Measurements from ENCODE around the gene SOS2. TPM values are rescaled to one million over a fixed set of nuclear protein-coding genes. Genes with fewer than 3 reads are reported as not detected.

SOS2 gene
- total RNA-seq, 5 donors from 2014 or later (not counting 1 experiment from before 2014, with no cell fraction given): 37.1 to 44.6 (median 40.2) TPM

DNA sequence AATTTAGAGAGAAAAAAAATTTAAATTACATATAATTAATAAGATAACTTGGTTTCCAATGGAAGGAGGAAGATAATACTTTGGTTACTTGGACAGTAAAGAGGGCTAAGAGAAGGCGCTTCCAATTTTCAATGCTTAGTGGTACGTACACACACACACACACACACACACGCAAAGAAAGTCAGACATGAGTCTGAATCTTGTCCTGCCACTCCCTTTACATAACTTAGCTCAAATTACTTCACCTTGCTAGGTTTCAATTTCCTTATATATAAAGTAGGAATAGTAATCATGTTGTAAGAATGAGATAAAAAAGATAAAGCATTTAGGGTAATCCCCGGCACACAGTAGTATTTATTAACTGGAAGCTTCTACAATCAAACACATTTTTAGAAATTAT is 75.3 kb downstream of the SOS2 start:
- Mint-ChIP-seq H3K27ac (no peak overlapping the region), H3K27me3 (no peaks in the 10 kb centered on the region), H3K36me3 (peaks cover 24% of the 10 kb centered on the region), H3K9me3 (no peaks in the 10 kb centered on the region), H3K4me1 (no peaks in the 10 kb centered on the region), H3K4me3 (no peak overlapping the region)
- H3K27ac ChIP-seq (ENCODE audit: low read length): no peak overlapping the region
- WGBS (ENCODE audit: insufficient coverage): no CpG with 5 or more reads among the region's 4 CpGs
- H3K27me3 ChIP-seq (replicated peaks in 1 of 2; ENCODE audit: control insufficient read depth in 2 of 2, extremely low read depth in 1 of 2, insufficient read depth in 2 of 2, low read length in 1 of 2): no peaks in the 10 kb centered on the region
- ChIA-PET CTCF (no interaction called here), POLR2A (interaction anchor here in 1 of 2 donors (0.6 kb wide), 1 partner anchor 13 kb away, joined by 3 read pairs; no protein-coding TSS in a partner anchor)
- no peaks in the 10 kb centered on the region for H3K9me3 ChIP-seq
- ATAC-seq (replicated peaks in 1 of 4): no peak
- no peak for DNase-seq
- no peak overlapping the region for H3K4me3 ChIP-seq (ENCODE audit: control insufficient read depth in 1 of 2, extremely low read depth in 1 of 2, low read length in 1 of 2)
- peaks cover 0 to 25% of the 10 kb centered on the region in 2 donors for H3K36me3 ChIP-seq (ENCODE audit: control insufficient read depth in 2 of 2, extremely low read depth in 1 of 2, insufficient read depth in 1 of 2, low read length in 1 of 2)
- H3K4me1 ChIP-seq (ENCODE audit: control insufficient read depth in 1 of 2, extremely low read depth in 1 of 2, insufficient read depth in 2 of 2, low read length in 2 of 2): no peaks in the 10 kb centered on the region

DNA sequence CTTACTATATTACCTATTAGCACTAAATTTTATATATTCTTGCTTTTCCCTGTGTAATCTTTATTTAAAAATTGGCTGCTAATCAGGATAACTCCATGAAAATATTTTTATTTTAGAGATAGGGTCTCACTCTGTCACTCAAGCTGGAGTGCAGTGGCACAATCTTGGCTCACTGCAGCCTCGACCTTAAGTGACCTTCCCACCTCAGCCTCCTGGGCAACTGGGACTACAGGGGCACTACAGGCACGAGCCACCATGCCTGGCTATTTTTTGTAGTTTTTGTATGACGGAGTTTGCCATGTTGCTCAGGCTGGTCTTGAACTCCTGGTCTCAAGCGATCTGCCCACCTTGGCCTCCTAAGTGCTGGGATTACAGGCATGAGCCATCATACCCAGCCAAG is 82.6 kb downstream of the SOS2 start:
- DNase-seq (no peak), ATAC-seq (replicated peaks in 1 of 4) (no peak)
- no peaks in the 10 kb centered on the region for H3K9me3 Mint-ChIP-seq
- H3K4me3 Mint-ChIP-seq: no peak overlapping the region
- no peak overlapping the region for H3K27ac Mint-ChIP-seq
- H3K27me3 Mint-ChIP-seq: no peaks in the 10 kb centered on the region
- Histone ChIP-seq H3K27me3 (replicated peaks in 1 of 2; ENCODE audit: control insufficient read depth in 2 of 2, extremely low read depth in 1 of 2, insufficient read depth in 2 of 2, low read length in 1 of 2) (no peaks in the 10 kb centered on the region), H3K9me3 (no peaks in the 10 kb centered on the region), H3K4me3 (ENCODE audit: control insufficient read depth in 1 of 2, extremely low read depth in 1 of 2, low read length in 1 of 2) (no peak overlapping the region), H3K27ac (ENCODE audit: low read length) (no peak overlapping the region), H3K4me1 (ENCODE audit: control insufficient read depth in 1 of 2, extremely low read depth in 1 of 2, insufficient read depth in 2 of 2, low read length in 2 of 2) (no peaks in the 10 kb centered on the region), H3K36me3 (ENCODE audit: control insufficient read depth in 2 of 2, extremely low read depth in 1 of 2, insufficient read depth in 1 of 2, low read length in 1 of 2) (peaks cover 8 to 23% of the 10 kb centered on the region in 2 donors)
- WGBS (ENCODE audit: insufficient coverage): 75% methylated on average over 2 of the region's 4 CpGs
- H3K36me3 Mint-ChIP-seq: peaks cover 37% of the 10 kb centered on the region
- POLR2A ChIA-PET: interaction anchor here in 1 of 2 donors (0.5 kb wide), 1 partner anchor 13 kb away, joined by 3 read pairs; no protein-coding TSS in a partner anchor
- H3K4me1 Mint-ChIP-seq: no peaks in the 10 kb centered on the region
- CTCF ChIA-PET: no interaction called here

DNA sequence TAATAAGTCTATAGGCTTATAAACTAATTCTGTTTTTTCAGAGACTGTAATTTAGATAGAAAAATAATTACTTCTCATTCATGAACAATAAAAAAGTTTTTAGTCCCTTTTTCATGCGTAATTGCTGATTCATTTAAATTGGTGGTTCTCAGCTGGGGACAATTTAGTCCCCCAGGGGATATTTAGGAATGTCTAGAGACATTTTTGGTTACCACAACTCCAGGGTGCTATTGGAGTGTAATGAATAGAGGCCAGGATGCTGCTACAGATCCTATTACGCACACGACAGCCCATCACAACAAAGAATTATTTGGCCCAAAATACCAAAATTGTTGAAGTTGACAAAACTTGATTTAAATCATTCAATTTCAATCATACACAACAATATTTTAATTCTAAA is 92.2 kb downstream of the SOS2 start:
- WGBS (ENCODE audit: insufficient coverage): no CpG with 5 or more reads among the region's 3 CpGs

DNA sequence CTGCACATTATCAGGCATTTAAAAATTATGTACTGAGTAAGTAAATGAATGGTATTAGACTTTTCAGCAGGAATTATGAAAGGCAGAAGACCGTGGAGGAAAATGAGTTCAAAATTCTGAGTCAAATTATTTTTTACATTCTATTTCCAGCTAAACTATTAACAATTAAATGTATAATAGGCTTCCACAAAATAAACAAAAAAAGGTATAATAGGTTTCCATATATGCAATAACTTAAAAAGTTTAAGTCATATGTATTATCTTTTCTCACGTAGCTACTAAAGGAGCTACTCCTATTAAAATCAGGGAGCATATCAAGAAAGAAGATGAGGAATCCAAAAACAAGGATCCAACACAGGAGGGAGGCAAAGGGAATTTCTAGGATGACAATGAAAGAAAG is 103.6 kb downstream of the SOS2 start:
- no peaks in the 10 kb centered on the region for H3K27me3 Mint-ChIP-seq
- ATAC-seq (replicated peaks in 1 of 4) (no peak), DNase-seq (no peak)
- H3K4me3 ChIP-seq (ENCODE audit: control insufficient read depth in 1 of 2, extremely low read depth in 1 of 2, low read length in 1 of 2): no peak overlapping the region
- H3K27ac ChIP-seq (ENCODE audit: low read length): no peak overlapping the region
- no peaks in the 10 kb centered on the region for H3K27me3 ChIP-seq (replicated peaks in 1 of 2; ENCODE audit: control insufficient read depth in 2 of 2, extremely low read depth in 1 of 2, insufficient read depth in 2 of 2, low read length in 1 of 2)
- H3K9me3 Mint-ChIP-seq: no peaks in the 10 kb centered on the region
- no CpG with 5 or more reads among the region's 2 CpGs for WGBS (ENCODE audit: insufficient coverage)
- H3K36me3 Mint-ChIP-seq: peaks cover 45% of the 10 kb centered on the region
- no peak overlapping the region for H3K27ac Mint-ChIP-seq
- ChIA-PET CTCF (interaction anchor here in 1 of 2 donors (0.7 kb wide), 1 partner anchor 740 kb away, joined by 7 read pairs; no protein-coding TSS in a partner anchor), POLR2A (interaction anchor here in 1 of 2 donors (0.6 kb wide), 2 partner anchors 8 to 62 kb away, joined by 3 to 4 read pairs; no protein-coding TSS in a partner anchor)
- H3K4me1 ChIP-seq (ENCODE audit: control insufficient read depth in 1 of 2, extremely low read depth in 1 of 2, insufficient read depth in 2 of 2, low read length in 2 of 2): no peaks in the 10 kb centered on the region
- peaks cover 10 to 13% of the 10 kb centered on the region in 2 donors for H3K36me3 ChIP-seq (ENCODE audit: control insufficient read depth in 2 of 2, extremely low read depth in 1 of 2, insufficient read depth in 1 of 2, low read length in 1 of 2)
- no peaks in the 10 kb centered on the region for H3K9me3 ChIP-seq
- no peaks in the 10 kb centered on the region for H3K4me1 Mint-ChIP-seq
- H3K4me3 Mint-ChIP-seq: no peak overlapping the region

More for the DNA sequence above, 92.2 kb downstream of the SOS2 start:
- ATAC-seq (replicated peaks in 1 of 4) (no peak), DNase-seq (no peak)
- no peaks in the 10 kb centered on the region for H3K27me3 ChIP-seq (replicated peaks in 1 of 2; ENCODE audit: control insufficient read depth in 2 of 2, extremely low read depth in 1 of 2, insufficient read depth in 2 of 2, low read length in 1 of 2)
- POLR2A ChIA-PET: no interaction called here
- Mint-ChIP-seq H3K36me3 (peaks cover 13% of the 10 kb centered on the region), H3K4me1 (no peaks in the 10 kb centered on the region), H3K27ac (no peak overlapping the region), H3K4me3 (no peak overlapping the region), H3K27me3 (no peaks in the 10 kb centered on the region), H3K9me3 (no peaks in the 10 kb centered on the region)
- H3K36me3 ChIP-seq (ENCODE audit: control insufficient read depth in 2 of 2, extremely low read depth in 1 of 2, insufficient read depth in 1 of 2, low read length in 1 of 2): no peaks in the 10 kb centered on the region
- no peak overlapping the region for H3K27ac ChIP-seq (ENCODE audit: low read length)
- no peaks in the 10 kb centered on the region for H3K4me1 ChIP-seq (ENCODE audit: control insufficient read depth in 1 of 2, extremely low read depth in 1 of 2, insufficient read depth in 2 of 2, low read length in 2 of 2)
- CTCF ChIA-PET: interaction anchor here (0.6 to 1.2 kb wide), 4 partner anchors 273 to 721 kb away, joined by 3 to 4 read pairs (median 3); partner anchors contain the start of gene NEMF (in 1 of the 2)
- no peak overlapping the region for H3K4me3 ChIP-seq (ENCODE audit: control insufficient read depth in 1 of 2, extremely low read depth in 1 of 2, low read length in 1 of 2)
- H3K9me3 ChIP-seq: no peaks in the 10 kb centered on the region

DNA sequence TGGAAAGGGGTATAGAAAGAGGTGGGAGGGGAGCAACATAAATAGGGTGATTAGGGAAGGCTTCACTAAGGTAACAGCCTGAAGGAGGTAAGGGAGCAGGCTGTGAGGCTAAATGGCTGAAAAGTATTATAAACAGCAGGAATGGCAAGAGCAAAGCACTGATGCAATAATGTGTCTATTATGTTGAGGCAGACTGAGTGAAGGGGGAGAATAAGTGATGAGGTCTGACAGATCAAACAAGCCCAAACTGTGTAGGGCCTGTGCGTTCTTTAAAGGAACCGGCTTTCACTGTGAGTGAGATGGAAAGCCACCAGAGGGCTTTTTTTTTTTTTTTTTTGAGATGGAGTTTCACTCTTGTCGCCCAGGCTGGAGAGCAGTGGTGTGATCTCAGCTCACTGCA is 108.3 kb downstream of the SOS2 start:
- ChIA-PET POLR2A (no interaction called here), CTCF (no interaction called here)
- Mint-ChIP-seq H3K4me1 (no peaks in the 10 kb centered on the region), H3K36me3 (peaks cover 36% of the 10 kb centered on the region), H3K9me3 (no peaks in the 10 kb centered on the region), H3K27ac (no peak overlapping the region), H3K27me3 (no peaks in the 10 kb centered on the region), H3K4me3 (no peak overlapping the region)
- DNase-seq: no peak
- peaks cover 3 to 7% of the 10 kb centered on the region in 2 donors for H3K36me3 ChIP-seq (ENCODE audit: control insufficient read depth in 2 of 2, extremely low read depth in 1 of 2, insufficient read depth in 1 of 2, low read length in 1 of 2)
- no peaks in the 10 kb centered on the region for H3K27me3 ChIP-seq (replicated peaks in 1 of 2; ENCODE audit: control insufficient read depth in 2 of 2, extremely low read depth in 1 of 2, insufficient read depth in 2 of 2, low read length in 1 of 2)
- H3K4me1 ChIP-seq (ENCODE audit: control insufficient read depth in 1 of 2, extremely low read depth in 1 of 2, insufficient read depth in 2 of 2, low read length in 2 of 2): no peaks in the 10 kb centered on the region
- no peak for ATAC-seq (replicated peaks in 1 of 4)
- no peak overlapping the region for H3K27ac ChIP-seq (ENCODE audit: low read length)
- H3K4me3 ChIP-seq (ENCODE audit: control insufficient read depth in 1 of 2, extremely low read depth in 1 of 2, low read length in 1 of 2): no peak overlapping the region
- no peaks in the 10 kb centered on the region for H3K9me3 ChIP-seq
- WGBS (ENCODE audit: insufficient coverage): 83% methylated on average over 1 of the region's 3 CpGs

DNA sequence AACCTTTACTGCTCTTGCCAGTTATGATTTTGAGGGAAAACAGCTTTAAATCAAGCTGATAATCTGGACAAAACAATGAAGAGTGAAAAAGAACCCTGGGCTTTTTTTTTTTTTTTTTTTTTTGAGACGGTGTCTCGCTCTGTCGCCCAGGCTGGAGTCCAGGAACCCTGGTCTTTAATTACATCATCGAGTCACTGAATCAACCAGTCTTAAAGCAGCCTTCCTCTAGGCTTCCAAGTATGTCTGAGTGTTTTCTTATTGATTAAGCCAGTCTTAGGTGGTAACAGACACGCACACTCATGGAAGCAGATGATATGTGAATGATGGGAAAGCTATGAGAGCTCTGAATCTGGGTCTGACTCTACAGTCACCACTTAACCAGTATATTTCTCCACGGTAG is 109.1 kb downstream of the SOS2 start:
- H3K27ac Mint-ChIP-seq: no peak overlapping the region
- H3K27me3 Mint-ChIP-seq: no peaks in the 10 kb centered on the region
- H3K36me3 Mint-ChIP-seq: peaks cover 30% of the 10 kb centered on the region
- no peak overlapping the region for H3K27ac ChIP-seq (ENCODE audit: low read length)
- no peaks in the 10 kb centered on the region for H3K9me3 Mint-ChIP-seq
- DNase-seq (no peak), ATAC-seq (replicated peaks in 1 of 4) (no peak)
- H3K4me1 ChIP-seq (ENCODE audit: control insufficient read depth in 1 of 2, extremely low read depth in 1 of 2, insufficient read depth in 2 of 2, low read length in 2 of 2): no peaks in the 10 kb centered on the region
- H3K4me3 ChIP-seq (ENCODE audit: control insufficient read depth in 1 of 2, extremely low read depth in 1 of 2, low read length in 1 of 2): no peak overlapping the region
- H3K9me3 ChIP-seq: no peaks in the 10 kb centered on the region
- ChIA-PET POLR2A (interaction anchor here in 1 of 2 donors (0.6 kb wide), 1 partner anchor 696 kb away, joined by 5 read pairs; no protein-coding TSS in a partner anchor), CTCF (interaction anchor here in 1 of 2 donors (0.6 kb wide), 1 partner anchor 259 kb away, joined by 3 read pairs; no protein-coding TSS in a partner anchor)
- H3K4me3 Mint-ChIP-seq: no peak overlapping the region
- H3K4me1 Mint-ChIP-seq: no peaks in the 10 kb centered on the region
- H3K36me3 ChIP-seq (ENCODE audit: control insufficient read depth in 2 of 2, extremely low read depth in 1 of 2, insufficient read depth in 1 of 2, low read length in 1 of 2): peaks cover 3 to 7% of the 10 kb centered on the region in 2 donors
- WGBS (ENCODE audit: insufficient coverage): no CpG with 5 or more reads among the region's 6 CpGs
- no peaks in the 10 kb centered on the region for H3K27me3 ChIP-seq (replicated peaks in 1 of 2; ENCODE audit: control insufficient read depth in 2 of 2, extremely low read depth in 1 of 2, insufficient read depth in 2 of 2, low read length in 1 of 2)

Measured in T-cell (primary cell).